GM21737 (cell line): ENCODE measurements around the gene IL32.
A peak's percentile ranks its signal among the peaks of the same experiment; 100 is the strongest.

Experiments
- ATAC-seq: cut with Tn5 transposase; IDR thresholded peaks from one replicate; pipeline ENCODE4 v1.9.1; 2021; ENCODE audit warnings: mild to moderate bottlenecking, moderate library complexity; ENCODE audit not compliant: unreplicated experiment

The IL32 gene

GRCh38 chr16:3027983-3028715, 37.3 kb upstream of the IL32 start:
- peak; percentile 34 for ATAC-seq

GRCh38 chr16:3028716-3029319, 36.6 kb upstream of the IL32 start:
- no peak for ATAC-seq

- no peak for ATAC-seq
Observed at GRCh38 chr16:3029491-3030221, 35.8 kb upstream of the IL32 start.

- ATAC-seq, result no peak
Observed at GRCh38 chr16:3030222-3031212, 34.9 kb upstream of the IL32 start.

DNA sequence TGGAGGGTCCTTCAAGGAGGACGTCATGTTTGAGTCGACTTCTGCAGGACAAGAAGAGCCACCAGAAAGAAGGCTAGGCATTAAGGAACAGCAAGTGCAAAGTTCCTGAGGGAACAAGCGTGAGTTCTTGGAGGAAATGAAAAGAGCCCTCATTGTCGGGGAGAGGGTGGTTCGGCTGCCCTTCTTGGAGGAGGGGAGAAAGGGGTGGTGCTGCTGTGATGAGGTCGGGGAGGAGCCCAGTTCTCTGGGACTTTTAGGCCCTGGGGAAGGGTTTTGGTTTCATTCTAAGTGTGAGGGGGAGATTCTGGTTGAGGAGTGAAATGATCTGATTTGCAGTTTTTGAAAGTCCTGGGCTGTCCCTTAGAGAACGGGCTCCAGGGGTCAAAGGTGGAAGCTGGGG, 32.8 kb upstream of the IL32 start:
- no peak for ATAC-seq

DNA sequence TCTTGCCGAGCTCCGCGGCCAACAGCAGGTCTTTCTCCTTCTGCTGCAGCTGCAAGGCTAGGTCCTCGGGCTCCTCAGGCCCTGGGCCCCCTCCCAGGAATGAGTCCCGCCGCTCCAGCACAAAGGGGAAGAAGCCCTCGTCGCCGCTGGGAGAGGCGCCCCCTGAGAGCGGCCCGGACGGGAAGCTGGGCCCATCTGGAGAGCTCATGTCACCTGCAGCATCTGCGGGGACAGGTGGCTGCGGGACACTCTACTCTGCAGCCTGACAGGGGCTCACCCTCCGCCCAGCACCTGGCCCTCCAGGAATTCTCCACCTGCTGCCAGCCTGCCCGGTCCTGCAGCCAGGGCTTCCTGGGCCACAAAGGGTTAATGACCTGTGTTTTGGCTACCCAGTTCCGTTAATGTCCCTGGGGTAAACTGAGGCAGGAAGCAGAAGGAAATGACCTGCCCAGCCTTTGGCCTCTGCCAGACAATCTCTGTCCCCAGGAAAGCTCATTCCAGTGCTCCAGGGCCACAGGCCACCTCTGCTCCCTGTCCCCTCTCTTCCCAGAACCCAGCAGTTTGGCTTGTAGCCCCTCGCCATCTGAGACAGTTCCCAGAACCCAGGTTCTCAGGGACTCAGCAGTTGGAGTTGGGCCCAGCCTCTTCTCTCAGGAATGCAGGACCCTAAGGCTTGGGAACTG, 30.0 kb upstream of the IL32 start:
- no peak for ATAC-seq

DNA sequence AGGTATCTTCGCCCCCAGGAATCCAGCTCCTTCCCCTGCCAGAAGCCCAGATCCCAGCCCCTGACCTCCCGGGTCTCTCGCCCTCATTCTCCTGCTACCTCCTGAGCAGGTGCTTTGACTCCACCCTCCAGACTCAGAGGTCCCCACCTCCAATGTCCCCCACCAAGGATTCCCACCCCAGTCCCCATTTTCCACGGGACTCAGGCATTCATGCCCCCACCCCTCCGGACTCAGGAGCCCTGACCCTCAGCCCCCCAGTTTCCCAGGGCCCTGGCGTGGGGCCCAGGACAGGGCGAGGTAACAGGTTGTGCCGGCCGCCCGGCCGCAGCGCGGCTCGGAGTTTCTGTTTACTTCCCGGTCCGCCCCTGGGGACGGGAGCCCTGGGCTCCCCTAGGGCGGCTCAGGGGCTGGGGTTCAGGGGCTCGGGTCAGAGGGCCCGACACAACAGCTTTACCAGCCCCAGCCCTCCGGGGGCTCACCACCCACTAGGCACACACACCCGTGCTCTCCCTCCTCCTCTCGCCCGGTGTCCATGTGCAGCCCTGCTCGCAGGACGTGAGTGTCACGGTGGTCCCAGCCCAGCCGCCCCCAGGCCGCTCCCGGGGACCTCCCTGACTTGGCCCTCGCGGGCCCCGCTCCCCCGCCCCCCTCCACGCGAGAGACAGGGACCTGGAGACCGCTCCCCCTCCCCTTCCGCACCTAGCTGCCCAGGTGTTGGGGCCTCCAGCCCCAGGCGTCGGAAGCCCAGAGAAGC, 29.3 kb upstream of the IL32 start:
- no peak for ATAC-seq

GRCh38 chr16:3036726-3037315, 28.6 kb upstream of the IL32 start, which contains the start of gene BICDL2:
BICDL2 (minus strand) TSS chr16:3036944; CDS start chr16:3035496, 1,448 bp downstream.
- no peak for ATAC-seq

- no peak for ATAC-seq
Observed at GRCh38 chr16:3038256-3038655, 27.2 kb upstream of the IL32 start.

DNA sequence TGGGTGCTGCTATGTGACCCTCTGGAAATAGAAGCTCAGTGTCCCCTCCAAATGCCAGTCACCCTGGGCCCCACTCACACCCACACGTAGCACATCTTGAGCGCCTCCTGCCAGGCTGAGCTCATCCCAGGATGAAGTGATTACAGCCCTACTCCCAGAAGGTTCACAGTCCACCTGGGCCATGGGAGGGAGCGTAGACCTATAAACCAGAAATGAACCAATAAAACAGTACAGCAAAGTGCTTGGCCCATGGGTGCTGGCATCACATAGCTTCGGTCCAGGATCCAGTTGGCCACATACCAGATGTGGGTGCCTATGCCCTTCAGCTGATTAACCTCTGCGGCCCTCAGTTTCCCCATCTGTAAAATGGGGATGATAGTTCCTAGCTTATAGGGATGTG, 26.5 kb upstream of the IL32 start:
- ATAC-seq, result no peak

- ATAC-seq, result no peak
Observed at GRCh38 chr16:3042376-3042775, 23.1 kb upstream of the IL32 start.

DNA sequence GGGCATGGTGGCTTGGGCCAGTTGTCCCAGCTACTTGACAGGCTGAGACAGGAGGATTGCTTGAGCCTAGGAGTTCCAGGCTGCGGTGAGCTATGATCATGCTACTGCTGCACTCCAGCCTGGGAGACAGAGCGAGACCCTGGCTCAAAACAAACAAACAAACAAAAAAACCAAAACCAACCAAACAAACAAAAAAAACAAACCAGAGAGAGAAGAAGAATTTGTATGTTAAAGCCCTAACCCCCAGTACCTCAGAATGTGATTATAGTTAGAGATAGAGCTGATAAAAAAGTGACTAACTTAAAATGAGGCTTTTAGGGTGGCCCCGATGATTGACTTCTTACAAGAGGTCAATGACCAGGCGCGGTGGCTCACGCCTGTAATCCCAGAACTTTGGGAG, 20.7 kb upstream of the IL32 start:
- no peak for ATAC-seq

DNA sequence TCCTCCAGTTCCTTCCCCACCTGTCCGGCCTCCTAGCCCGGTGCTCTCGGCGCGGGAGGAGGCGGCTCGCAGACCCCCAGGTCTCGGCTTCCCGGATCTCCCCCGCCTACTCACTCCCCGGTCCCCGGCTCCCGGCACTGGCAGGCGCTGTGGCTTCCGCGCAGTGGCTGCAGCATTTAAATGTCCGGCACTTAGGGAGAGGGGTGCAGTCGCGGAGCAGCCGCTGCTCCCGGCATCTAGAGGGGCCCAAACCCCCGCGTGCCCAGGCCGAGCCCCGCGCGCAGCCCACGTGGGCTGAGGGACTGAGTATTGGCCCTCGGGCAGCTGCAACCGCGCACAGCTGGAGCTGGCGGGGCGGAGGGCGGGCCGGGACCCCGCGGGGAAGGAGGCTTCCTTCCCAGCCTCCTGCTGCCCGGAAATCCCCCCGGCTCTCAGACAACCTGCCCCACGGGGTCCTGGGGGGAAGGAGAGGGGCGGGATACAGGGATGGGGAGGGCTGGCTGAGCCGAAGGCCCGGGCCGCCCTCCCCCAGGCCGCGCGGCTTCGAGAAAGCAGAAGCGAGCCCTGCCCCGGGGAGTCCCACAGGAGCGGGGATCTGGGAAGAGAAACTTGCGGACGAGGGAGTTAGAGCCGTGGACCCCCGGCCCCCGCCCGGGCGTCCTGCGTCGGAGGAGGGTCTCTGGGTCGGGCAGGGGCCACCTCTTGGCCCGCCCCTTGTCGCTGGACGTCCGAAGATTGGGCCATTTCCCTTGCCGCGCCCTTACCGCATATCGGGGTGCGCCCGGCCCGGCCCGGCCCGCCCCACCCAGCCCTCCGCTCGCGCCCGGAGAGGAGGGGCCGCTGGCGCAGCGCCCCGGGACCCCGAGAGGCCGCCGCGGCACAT, 19.4 kb upstream of the IL32 start, which contains the start of gene MMP25:
Gene MMP25 (plus strand): TSS at position 804 of the 883 bp plus-strand sequence. CDS start 357 bp downstream, outside the sequence.
- no peak for ATAC-seq

DNA sequence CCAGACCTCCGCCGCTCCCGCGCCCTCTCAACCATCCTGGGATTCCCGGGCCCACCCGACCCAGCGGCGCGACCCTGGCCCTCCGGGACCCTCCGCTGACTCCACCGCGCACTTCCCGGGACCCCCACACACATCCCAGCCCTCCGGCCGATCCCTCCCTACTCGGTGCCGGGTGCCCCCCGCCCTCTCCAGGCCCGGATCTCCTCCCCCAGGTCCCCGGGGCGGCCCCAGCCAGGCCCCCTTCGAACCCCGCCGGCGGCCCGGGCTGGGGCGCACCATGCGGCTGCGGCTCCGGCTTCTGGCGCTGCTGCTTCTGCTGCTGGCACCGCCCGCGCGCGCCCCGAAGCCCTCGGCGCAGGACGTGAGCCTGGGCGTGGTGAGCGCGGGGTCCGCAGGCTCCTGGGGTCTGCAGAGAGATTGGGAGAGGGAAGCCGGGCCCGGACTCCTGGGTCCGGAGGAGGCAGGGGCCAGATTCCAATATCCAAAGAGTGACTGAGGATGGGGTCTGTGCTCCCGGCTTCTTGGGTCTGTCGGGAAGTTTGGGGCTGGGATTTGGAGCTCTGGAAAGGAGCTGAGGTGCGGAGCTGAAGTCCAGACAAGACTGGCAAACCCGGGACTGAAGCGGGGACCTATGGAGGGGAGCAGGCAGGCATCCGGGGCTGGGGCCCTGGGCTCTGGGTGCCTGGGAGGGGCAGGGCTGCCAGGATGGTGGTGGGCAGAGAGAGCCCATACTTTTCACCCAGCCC, 18.6 kb upstream of the IL32 start:
- ATAC-seq, result no peak

GRCh38 chr16:3047387-3047720, 18.1 kb upstream of the IL32 start:
- no peak for ATAC-seq

GRCh38 chr16:3049921-3050481, 15.4 kb upstream of the IL32 start:
- no peak for ATAC-seq

DNA sequence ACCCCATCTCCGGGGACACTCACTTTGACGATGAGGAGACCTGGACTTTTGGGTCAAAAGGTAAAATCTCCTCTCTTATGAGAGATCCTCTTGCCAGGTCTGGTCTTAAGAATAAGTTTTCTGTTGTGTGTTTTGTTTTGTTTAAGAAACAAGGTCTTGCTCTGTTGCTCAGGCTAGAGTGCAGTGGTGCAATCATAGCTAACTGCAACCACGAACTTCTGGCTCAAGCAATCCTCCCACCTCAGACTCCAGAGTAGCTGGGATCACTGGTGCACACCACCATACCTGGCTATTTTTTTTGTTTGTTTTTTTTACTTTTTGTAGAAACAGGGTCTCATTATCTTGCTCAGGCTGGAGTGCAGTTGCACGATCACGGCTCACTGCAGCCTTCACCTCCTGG, 15.0 kb upstream of the IL32 start:
- no peak for ATAC-seq
